Liver (tissue), 2 donors: ENCODE data around the gene LIFR.

Source experiments
- RAD21 ChIP-seq, 2 donors: IDR thresholded peaks; 2 replicates each; pipeline ENCODE4 v1.6.1; 2016; ENCODE audit warnings: antibody characterized with exemption in 2 of 2, mild to moderate bottlenecking in 2 of 2
- TF ChIP-seq, protein P1 (sequence below): IDR thresholded peaks from 2 replicates; pipeline ENCODE4 v1.6.1; 2016; ENCODE audit warnings: antibody characterized with exemption
- donor health status: healthy.

DNA sequence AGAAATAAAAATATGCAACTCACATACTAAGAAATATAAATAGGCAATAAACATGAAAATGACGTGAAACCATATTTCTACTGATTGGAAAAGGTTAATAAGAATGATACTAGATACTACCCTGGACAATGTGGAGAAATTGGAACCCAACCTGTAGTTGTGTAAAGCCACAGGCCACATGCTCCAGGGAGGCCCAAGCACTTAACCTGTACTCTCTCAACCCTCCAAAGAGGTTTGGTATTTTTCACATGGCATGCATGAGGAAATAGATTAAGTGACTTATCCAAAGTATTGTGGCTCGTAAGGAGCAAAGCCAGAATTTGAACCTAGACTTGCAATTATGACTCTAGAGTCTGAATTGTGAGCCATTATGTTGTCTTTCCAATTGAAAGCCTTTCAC, 13.4 kb downstream of the LIFR start:
- no peak for TF ChIP-seq RAD21 (IDR thresholded peaks at IDR 0.05)
- TF ChIP-seq, protein P1, sequence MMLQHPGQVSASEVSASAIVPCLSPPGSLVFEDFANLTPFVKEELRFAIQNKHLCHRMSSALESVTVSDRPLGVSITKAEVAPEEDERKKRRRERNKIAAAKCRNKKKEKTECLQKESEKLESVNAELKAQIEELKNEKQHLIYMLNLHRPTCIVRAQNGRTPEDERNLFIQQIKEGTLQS, result no peak
